A549 treated with CpdA at 1 μM for 4 hours (cell line): ENCODE data around the gene ACAD11. TPM values are rescaled to one million over a fixed set of nuclear protein-coding genes. Genes with fewer than 3 reads are reported as not detected.

Source experiments
- total RNA-seq: library from RNA; stranded (reverse); fragments of 200-300 nt; extraction: Qiagen RNA extraction; gene quantifications from 5 replicates; pipeline ENCODE4 v1.2.3, GENCODE V29; 2022; ENCODE audit warnings: low read depth

The ACAD11 gene
- total RNA-seq: 4.0 to 9.2 TPM (median 4.6 TPM) in 5 replicates

GRCh38 chr3:132659365-132660051, at the start of gene ACAD11:
ACAD11 (minus strand) TSS chr3:132659809; CDS start chr3:132659751, 58 bp downstream.

GRCh38 chr3:132660052-132660810, 622 bp upstream of the ACAD11 start, which contains the start of gene UBA5:
UBA5 (plus strand) TSS chr3:132660329; CDS start chr3:132660538, 209 bp downstream.

GRCh38 chr3:132596816-132597433, 62.7 kb downstream of the ACAD11 start, which contains the start of gene ACKR4:
ACKR4 (plus strand) TSS chr3:132597270; CDS start chr3:132600398, 3,128 bp downstream.

Other genes with a start within 250 kb of the ACAD11 start
- gene DNAJC13, start 242.3 kb downstream of the ACAD11 start, total RNA-seq: 11.1 to 15.7 TPM (median 12.7 TPM) in 5 replicates
- not detected in 5 replicates for gene ACKR4, start 62.5 kb downstream of the ACAD11 start, total RNA-seq
- gene UBA5, start 520 bp upstream of the ACAD11 start, total RNA-seq: 24.6 to 30.9 TPM (median 26.5 TPM) in 5 replicates
- 6.7 to 9.7 TPM (median 7.9 TPM) in 5 replicates for gene NPHP3, start 62.6 kb upstream of the ACAD11 start, total RNA-seq